ENCODE data around the gene FZD4. TPM values are rescaled to one million over a fixed set of nuclear protein-coding genes. Genes with fewer than 3 reads are reported as not detected.
A peak's percentile ranks its signal among the peaks of the same experiment; 100 is the strongest.

Gene FZD4
- total RNA-seq, 1 donor = 12.7 TPM

- no peak overlapping the region for H3K27ac ChIP-seq (ENCODE audit: low read depth, low read length)
- no peak overlapping the region for H3K4me2 ChIP-seq (ENCODE audit: insufficient read depth, low read length)
- H4K20me1 ChIP-seq (ENCODE audit: insufficient read depth, low read length) = no peaks in the 10 kb centered on the region
- no peaks in the 10 kb centered on the region for H3K27me3 ChIP-seq (ENCODE audit: insufficient read depth, low read length)
- H3K9me3 ChIP-seq (ENCODE audit: low read depth, low read length) = no peaks in the 10 kb centered on the region
- peaks cover 13% of the 10 kb centered on the region for H3K79me2 ChIP-seq (ENCODE audit: insufficient read depth, low read length)
- H3K4me1 ChIP-seq (ENCODE audit: insufficient read depth, low read length) = peaks cover 43% of the 10 kb centered on the region
- no peak for TF ChIP-seq CTCF (IDR thresholded peaks at IDR 0.05; ENCODE audit: extremely low read depth, low read depth, low read length)
- no peak overlapping the region for H2AFZ ChIP-seq (ENCODE audit: low read length)
- DNase-seq (ENCODE audit: insufficient read length, low spot score, missing footprints) = no peak
- H3K36me3 ChIP-seq (ENCODE audit: insufficient read depth, low read length) = peaks cover 6% of the 10 kb centered on the region
- no peak overlapping the region for H3K4me3 ChIP-seq (ENCODE audit: insufficient read depth, low read length)
Observed at GRCh38 chr11:86951706-86952105, 3.5 kb downstream of the FZD4 start.

- Histone ChIP-seq H3K4me2 (ENCODE audit: insufficient read depth, low read length) (no peak overlapping the region), H3K4me3 (ENCODE audit: insufficient read depth, low read length) (no peak overlapping the region), H3K27me3 (ENCODE audit: insufficient read depth, low read length) (no peaks in the 10 kb centered on the region), H3K4me1 (ENCODE audit: insufficient read depth, low read length) (peaks cover 42% of the 10 kb centered on the region), H4K20me1 (ENCODE audit: insufficient read depth, low read length) (no peaks in the 10 kb centered on the region), H3K27ac (ENCODE audit: low read depth, low read length) (no peak overlapping the region), H2AFZ (ENCODE audit: low read length) (no peak overlapping the region), H3K9me3 (ENCODE audit: low read depth, low read length) (no peaks in the 10 kb centered on the region), H3K36me3 (ENCODE audit: insufficient read depth, low read length) (peaks cover 6% of the 10 kb centered on the region), H3K79me2 (ENCODE audit: insufficient read depth, low read length) (peaks cover 16% of the 10 kb centered on the region)
- no peak for TF ChIP-seq CTCF (IDR thresholded peaks at IDR 0.05; ENCODE audit: extremely low read depth, low read depth, low read length)
- DNase-seq (ENCODE audit: insufficient read length, low spot score, missing footprints) = no peak
Observed at GRCh38 chr11:86950661-86950995, 4.6 kb downstream of the FZD4 start.

GRCh38 chr11:86949995-86950660 is 5.1 kb downstream of the FZD4 start:
- Histone ChIP-seq H3K9me3 (ENCODE audit: low read depth, low read length) (no peaks in the 10 kb centered on the region), H3K27me3 (ENCODE audit: insufficient read depth, low read length) (no peaks in the 10 kb centered on the region), H3K79me2 (ENCODE audit: insufficient read depth, low read length) (peaks cover 16% of the 10 kb centered on the region), H3K4me1 (ENCODE audit: insufficient read depth, low read length) (peaks cover 40% of the 10 kb centered on the region), H2AFZ (ENCODE audit: low read length) (no peak overlapping the region), H3K4me3 (ENCODE audit: insufficient read depth, low read length) (no peak overlapping the region), H3K27ac (ENCODE audit: low read depth, low read length) (no peak overlapping the region), H3K36me3 (ENCODE audit: insufficient read depth, low read length) (peaks cover 6% of the 10 kb centered on the region), H4K20me1 (ENCODE audit: insufficient read depth, low read length) (no peaks in the 10 kb centered on the region), H3K4me2 (ENCODE audit: insufficient read depth, low read length) (no peak overlapping the region)
- TF ChIP-seq CTCF (IDR thresholded peaks at IDR 0.05; ENCODE audit: extremely low read depth, low read depth, low read length) = no peak
- DNase-seq (ENCODE audit: insufficient read length, low spot score, missing footprints) = peak; percentile 65

GRCh38 chr11:86948733-86949132 is 6.5 kb downstream of the FZD4 start:
- peaks cover 6% of the 10 kb centered on the region for H3K36me3 ChIP-seq (ENCODE audit: insufficient read depth, low read length)
- TF ChIP-seq CTCF (IDR thresholded peaks at IDR 0.05; ENCODE audit: extremely low read depth, low read depth, low read length) = no peak
- no peak overlapping the region for H3K4me3 ChIP-seq (ENCODE audit: insufficient read depth, low read length)
- peaks cover 7% of the 10 kb centered on the region for H3K79me2 ChIP-seq (ENCODE audit: insufficient read depth, low read length)
- no peaks in the 10 kb centered on the region for H3K9me3 ChIP-seq (ENCODE audit: low read depth, low read length)
- peaks cover 37% of the 10 kb centered on the region for H3K4me1 ChIP-seq (ENCODE audit: insufficient read depth, low read length)
- no peaks in the 10 kb centered on the region for H4K20me1 ChIP-seq (ENCODE audit: insufficient read depth, low read length)
- H3K4me2 ChIP-seq (ENCODE audit: insufficient read depth, low read length) = no peak overlapping the region
- DNase-seq (ENCODE audit: insufficient read length, low spot score, missing footprints) = no peak
- H2AFZ ChIP-seq (ENCODE audit: low read length) = no peak overlapping the region
- H3K27me3 ChIP-seq (ENCODE audit: insufficient read depth, low read length) = no peaks in the 10 kb centered on the region
- no peak overlapping the region for H3K27ac ChIP-seq (ENCODE audit: low read depth, low read length)

All from osteoblast (primary cell).